HUES6 (cell line): ENCODE data around the gene TULP4.
"Not testable (repeated sequence)": the region's sequence is repeated elsewhere in the genome, so short reads cannot be mapped to it uniquely, and the experiment has no call there.

ENCODE experiments used
- H3K27ac ChIP-seq: 2 replicates; pipeline ENCODE4 v1.7.0; 2013; ENCODE audit warnings: low read depth, mild to moderate bottlenecking, low read length, inconsistent platforms
- H3K27me3 ChIP-seq: 2 replicates; pipeline ENCODE4 v1.6.1; 2013; ENCODE audit warnings: low read length; ENCODE audit not compliant: control insufficient read depth, insufficient read depth
- H3K36me3 ChIP-seq: 2 replicates; pipeline ENCODE4 v1.6.1; 2013; ENCODE audit warnings: low read length; ENCODE audit not compliant: control insufficient read depth, insufficient read depth
- H3K4me1 ChIP-seq: 2 replicates; pipeline ENCODE4 v1.6.1; 2013; ENCODE audit warnings: low read length; ENCODE audit not compliant: control insufficient read depth, insufficient read depth
- H3K4me3 ChIP-seq: 2 replicates; pipeline ENCODE4 v1.5.1; 2013; ENCODE audit warnings: low read depth, low read length
- H3K9ac ChIP-seq: one replicate; pipeline ENCODE4 v1.6.1; 2013; ENCODE audit warnings: mild to moderate bottlenecking, low read length
- H3K9me3 ChIP-seq: 2 replicates; pipeline ENCODE4 v1.6.1; 2013; ENCODE audit warnings: low read depth, low read length; ENCODE audit not compliant: control insufficient read depth, insufficient read depth

The TULP4 gene

DNA sequence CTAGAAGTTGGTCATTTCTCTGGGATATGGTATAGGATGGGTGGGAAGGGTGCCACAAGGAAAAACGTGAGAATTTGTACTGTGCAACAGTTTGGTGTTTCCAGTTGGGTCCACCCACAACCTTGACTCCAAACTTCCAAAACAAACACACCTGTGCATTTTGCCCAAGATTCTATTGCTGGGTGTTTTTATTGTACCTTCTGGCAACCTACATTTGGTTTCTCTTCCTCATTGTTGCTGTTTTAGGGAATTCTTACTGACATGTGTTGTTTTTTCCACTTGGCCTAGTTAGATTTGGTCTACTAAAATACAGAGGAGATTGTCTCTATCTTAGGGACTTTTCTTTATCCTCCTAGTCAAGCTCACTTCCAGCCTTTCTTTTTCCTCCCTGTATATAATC is 16.7 kb downstream of the TULP4 start:
- H3K9me3 ChIP-seq, result peaks cover 23% of the 10 kb centered on the region
- H3K4me1 ChIP-seq, result peaks cover 7% of the 10 kb centered on the region; the same call in 1 of the 2 replicates
- no peaks in the 10 kb centered on the region for H3K27me3 ChIP-seq
- no peak overlapping the region for H3K27ac ChIP-seq
- no peaks in the 10 kb centered on the region for H3K36me3 ChIP-seq
- no peak overlapping the region for H3K4me3 ChIP-seq
- H3K9ac ChIP-seq, result no peak overlapping the region

DNA sequence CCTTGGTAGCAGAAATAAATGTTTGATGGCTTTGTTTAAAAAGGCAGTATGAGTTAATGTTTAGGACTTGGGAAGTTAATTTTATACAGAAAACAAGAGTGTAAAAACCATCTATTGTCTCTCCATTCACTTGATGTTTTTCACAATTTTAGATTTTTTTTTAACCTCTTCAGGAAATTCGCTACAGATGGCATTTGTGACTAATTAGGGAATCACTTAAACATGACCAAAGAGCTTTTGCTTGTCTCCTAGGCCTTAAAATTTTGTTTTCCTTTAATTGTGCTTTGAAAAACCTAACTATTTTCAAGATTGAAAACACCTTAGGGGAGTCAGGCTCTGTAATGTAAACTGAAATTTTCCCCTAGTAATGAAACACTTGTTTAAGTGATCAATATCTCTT is 17.3 kb downstream of the TULP4 start:
- no peak overlapping the region for H3K4me3 ChIP-seq
- H3K27ac ChIP-seq, result no peak overlapping the region
- peaks cover 23% of the 10 kb centered on the region for H3K9me3 ChIP-seq
- no peaks in the 10 kb centered on the region for H3K27me3 ChIP-seq
- H3K4me1 ChIP-seq, result peaks cover 7% of the 10 kb centered on the region; the same call in 1 of the 2 replicates
- H3K36me3 ChIP-seq, result no peaks in the 10 kb centered on the region
- no peak overlapping the region for H3K9ac ChIP-seq

DNA sequence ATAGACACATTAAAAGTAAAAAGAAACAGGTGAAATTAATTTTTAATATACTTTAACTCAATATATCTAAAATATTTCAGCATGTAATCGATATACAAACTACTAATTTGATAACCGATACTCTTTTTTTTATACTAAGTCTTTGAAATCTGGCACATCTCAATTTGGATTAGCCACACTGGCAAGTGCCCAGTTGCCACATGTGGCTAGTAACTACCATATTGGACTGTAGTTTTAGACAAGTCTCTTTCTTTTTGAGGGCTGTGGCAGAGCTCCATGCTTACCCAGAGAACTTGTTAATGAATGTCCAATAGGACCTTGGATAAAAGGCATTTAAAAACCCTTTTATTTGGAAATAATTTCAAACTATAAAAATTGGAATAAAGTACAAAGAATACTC is 17.8 kb downstream of the TULP4 start:
- H3K9me3 ChIP-seq, result peaks cover 23% of the 10 kb centered on the region
- H3K4me1 ChIP-seq, result peaks cover 7% of the 10 kb centered on the region; the same call in 1 of the 2 replicates
- no peak overlapping the region for H3K27ac ChIP-seq
- no peaks in the 10 kb centered on the region for H3K27me3 ChIP-seq
- H3K4me3 ChIP-seq, result no peak overlapping the region
- no peaks in the 10 kb centered on the region for H3K36me3 ChIP-seq
- no peak overlapping the region for H3K9ac ChIP-seq

DNA sequence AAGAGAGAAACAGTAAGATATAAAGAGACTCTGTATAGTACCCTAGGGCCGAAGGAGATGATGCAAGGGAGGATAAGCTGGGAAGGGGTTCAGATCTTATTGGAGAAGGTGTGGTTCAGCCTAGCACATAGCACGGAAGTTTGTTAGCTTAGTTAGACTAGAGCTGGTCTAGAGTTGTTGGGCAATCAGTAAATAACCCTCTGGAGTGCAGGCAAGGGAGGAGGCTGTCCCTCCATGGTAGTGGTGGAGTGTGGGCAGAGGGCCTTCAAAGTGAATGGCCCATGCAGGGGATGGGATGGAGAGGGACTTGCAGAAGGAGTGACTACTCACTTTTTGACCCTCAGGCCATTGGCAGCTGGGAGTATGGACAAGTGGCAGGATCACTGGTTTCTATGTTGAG is 20.0 kb downstream of the TULP4 start:
- Histone ChIP-seq H3K27me3 (no peaks in the 10 kb centered on the region), H3K36me3 (0 out of 2 replicates have a peak, but pooled peaks cover under 1% of the 10 kb centered on the region), H3K4me1 (peaks cover 7% of the 10 kb centered on the region; the same call in 1 of the 2 replicates), H3K9ac (no peak overlapping the region), H3K4me3 (no peak overlapping the region), H3K9me3 (peaks cover 24% of the 10 kb centered on the region), H3K27ac (no peak overlapping the region)

DNA sequence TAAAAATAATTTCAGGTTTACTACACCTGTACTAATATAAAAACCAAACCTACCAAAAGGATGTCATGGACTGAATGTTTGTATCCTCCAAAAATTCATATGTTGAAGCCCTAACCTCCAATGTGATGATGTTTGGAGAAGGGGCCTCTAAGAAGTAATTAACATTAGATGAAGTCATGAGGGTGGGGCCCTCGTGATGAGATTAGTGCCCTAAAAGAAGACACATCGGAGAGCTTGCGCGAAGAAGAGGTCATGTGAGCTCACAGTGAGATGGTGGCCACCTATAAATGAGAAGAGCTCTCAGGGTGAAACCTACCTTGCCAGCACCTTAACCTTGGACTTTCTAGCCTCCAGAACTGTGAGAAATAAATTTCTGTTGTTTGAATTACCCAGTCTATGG is 20.8 kb downstream of the TULP4 start:
- Histone ChIP-seq H3K27me3 (no peaks in the 10 kb centered on the region), H3K9me3 (peaks cover 30% of the 10 kb centered on the region), H3K4me3 (no peak overlapping the region), H3K9ac (no peak overlapping the region), H3K36me3 (peaks cover 8% of the 10 kb centered on the region; the same call in 1 of the 2 replicates), H3K4me1 (peaks cover 6% of the 10 kb centered on the region; the same call in 1 of the 2 replicates), H3K27ac (no peak overlapping the region)

DNA sequence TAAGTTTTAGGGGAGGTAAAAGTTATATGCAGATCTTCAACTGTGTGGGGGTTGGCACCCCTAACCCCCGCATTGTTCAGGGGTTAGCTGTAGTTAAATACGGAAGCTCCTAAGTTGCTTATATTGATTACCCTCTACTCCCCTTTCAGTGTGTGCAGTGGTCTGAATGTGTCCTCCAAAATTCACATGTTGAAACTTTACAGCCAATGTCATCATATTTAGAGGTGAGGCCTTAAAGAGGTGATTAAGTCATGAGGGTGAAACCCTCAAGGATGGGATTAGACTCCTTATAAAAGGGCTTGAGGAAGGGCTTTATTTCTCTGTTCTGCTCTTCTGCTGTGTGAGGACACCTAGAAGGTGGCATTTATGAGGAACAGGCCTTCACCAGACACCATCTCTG is 22.3 kb downstream of the TULP4 start:
- H3K27me3 ChIP-seq, result no peaks in the 10 kb centered on the region
- H3K4me1 ChIP-seq, result peaks cover 6% of the 10 kb centered on the region; the same call in 1 of the 2 replicates
- H3K9ac ChIP-seq, result no peak overlapping the region
- no peak overlapping the region for H3K4me3 ChIP-seq
- no peak overlapping the region for H3K27ac ChIP-seq
- H3K36me3 ChIP-seq, result peaks cover 12% of the 10 kb centered on the region; the same call in 1 of the 2 replicates
- peaks cover 35% of the 10 kb centered on the region for H3K9me3 ChIP-seq

DNA sequence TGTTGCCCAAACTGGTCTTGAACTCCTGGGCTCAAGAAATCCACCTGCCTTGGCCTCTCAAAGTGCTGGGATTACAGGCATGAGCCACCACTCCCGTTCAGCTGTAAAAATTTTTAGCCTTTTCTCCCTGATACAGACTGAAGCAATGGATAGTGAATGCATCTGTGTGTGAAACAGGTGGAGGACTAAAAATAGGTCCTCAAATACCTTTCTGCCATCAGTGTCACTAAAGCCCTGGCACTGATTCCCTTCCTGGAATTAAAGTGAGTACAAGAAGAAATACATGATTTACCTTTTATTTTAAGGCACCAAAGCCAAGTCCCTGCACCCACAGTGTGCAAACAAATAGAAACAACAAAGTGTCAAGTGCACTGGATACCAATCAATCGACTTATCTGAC is 25.1 kb downstream of the TULP4 start:
- no peaks in the 10 kb centered on the region for H3K27me3 ChIP-seq
- H3K9ac ChIP-seq, result no peak overlapping the region
- peaks cover 45% of the 10 kb centered on the region for H3K9me3 ChIP-seq
- H3K36me3 ChIP-seq, result peaks cover 18% of the 10 kb centered on the region; the same call in 1 of the 2 replicates
- no peak overlapping the region for H3K4me3 ChIP-seq
- H3K4me1 ChIP-seq, result peaks cover 6% of the 10 kb centered on the region; the same call in 1 of the 2 replicates
- no peak overlapping the region for H3K27ac ChIP-seq

DNA sequence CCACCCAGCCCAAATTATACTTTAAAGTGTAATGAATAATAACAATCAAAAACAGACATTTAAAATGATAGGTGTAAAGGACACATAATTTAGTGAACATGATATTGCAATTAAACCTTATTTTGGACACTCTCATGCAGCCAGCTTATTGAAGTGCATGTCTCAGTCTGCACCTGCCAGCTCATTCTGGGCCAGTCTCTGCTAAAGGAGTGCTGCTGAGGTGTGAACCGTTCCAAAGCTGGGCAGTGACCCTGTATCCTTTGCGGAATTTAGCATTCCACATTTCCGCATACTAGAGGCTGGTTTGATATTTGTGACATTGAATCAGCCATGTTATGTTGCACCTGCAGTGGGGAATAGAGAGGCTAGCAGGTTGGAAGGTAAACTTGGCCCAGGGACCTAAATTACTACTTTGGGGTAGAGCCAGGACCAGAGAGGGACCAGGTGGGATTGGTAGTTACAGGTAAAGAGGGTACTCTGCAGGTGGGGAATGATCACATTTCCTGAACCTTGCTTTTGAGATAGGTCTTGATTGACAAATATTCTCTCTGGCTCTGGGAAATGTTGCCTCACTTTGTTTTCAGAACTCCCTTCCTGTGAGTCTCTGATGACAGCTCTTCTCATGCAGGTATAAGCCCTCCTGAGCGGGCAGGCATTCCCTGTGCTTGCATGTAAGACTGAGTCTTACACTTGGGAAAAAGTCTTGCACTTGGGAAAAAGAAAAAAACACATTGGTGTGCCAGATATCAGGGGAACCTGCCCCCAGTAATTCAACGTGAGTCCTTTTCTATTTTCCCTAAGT is 26.2 kb downstream of the TULP4 start:
- Histone ChIP-seq H3K9ac (no peak overlapping the region), H3K4me3 (no peak overlapping the region), H3K27me3 (no peaks in the 10 kb centered on the region), H3K9me3 (peaks cover 42% of the 10 kb centered on the region), H3K36me3 (peaks cover 18% of the 10 kb centered on the region; the same call in 1 of the 2 replicates), H3K27ac (no peak overlapping the region), H3K4me1 (peaks cover 6% of the 10 kb centered on the region; the same call in 1 of the 2 replicates)

DNA sequence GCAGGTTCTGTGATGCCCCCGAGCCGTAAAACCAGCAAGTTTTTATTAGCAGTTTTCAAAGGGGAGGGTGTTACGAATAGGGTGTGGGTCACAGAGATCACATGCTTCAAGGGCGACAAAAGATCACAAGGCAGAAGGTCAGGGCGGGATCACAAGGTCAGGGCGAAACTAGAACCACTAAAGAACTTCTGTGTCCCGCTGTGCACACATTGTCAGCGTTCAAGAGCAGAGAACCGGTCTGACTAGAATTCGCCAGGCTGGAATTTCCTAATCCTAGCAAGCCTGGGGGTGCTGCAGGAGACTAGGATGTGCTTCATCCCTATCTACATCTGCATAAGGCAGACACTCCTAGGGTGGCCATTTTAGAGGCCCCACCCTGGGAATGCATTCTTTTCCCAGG is 26.9 kb downstream of the TULP4 start:
- peaks cover 44% of the 10 kb centered on the region for H3K9me3 ChIP-seq
- H3K27ac ChIP-seq, H3K27me3 ChIP-seq, H3K4me3 ChIP-seq, H3K4me1 ChIP-seq, H3K9ac ChIP-seq: not testable (repeated sequence)
- peaks cover 18% of the 10 kb centered on the region; the same call in 1 of the 2 replicates for H3K36me3 ChIP-seq

DNA sequence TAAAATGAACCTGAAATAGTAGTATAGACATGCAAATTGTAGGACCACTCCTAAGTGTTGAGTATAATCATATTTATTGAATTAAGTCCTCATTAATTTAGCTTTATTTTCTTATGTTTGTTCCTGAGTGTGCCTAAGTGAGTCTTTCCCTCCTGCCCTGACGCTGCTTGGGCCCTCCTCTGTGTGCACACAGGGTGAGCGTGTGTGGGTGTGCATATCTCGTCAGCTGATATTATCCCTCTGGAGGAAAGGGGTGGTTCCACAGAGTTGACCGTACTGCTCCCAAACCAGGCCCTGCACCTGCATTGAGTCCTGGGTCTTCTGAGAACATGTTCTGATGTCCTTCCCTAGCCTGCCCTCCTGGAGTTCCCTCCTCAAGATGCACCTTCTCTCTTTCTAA is 28.0 kb downstream of the TULP4 start:
- Histone ChIP-seq H3K4me1 (peaks cover 6% of the 10 kb centered on the region; the same call in 1 of the 2 replicates), H3K36me3 (peaks cover 20% of the 10 kb centered on the region; the same call in 1 of the 2 replicates), H3K9me3 (peaks cover 54% of the 10 kb centered on the region), H3K27me3 (no peaks in the 10 kb centered on the region), H3K9ac (no peak overlapping the region), H3K4me3 (no peak overlapping the region), H3K27ac (no peak overlapping the region)

DNA sequence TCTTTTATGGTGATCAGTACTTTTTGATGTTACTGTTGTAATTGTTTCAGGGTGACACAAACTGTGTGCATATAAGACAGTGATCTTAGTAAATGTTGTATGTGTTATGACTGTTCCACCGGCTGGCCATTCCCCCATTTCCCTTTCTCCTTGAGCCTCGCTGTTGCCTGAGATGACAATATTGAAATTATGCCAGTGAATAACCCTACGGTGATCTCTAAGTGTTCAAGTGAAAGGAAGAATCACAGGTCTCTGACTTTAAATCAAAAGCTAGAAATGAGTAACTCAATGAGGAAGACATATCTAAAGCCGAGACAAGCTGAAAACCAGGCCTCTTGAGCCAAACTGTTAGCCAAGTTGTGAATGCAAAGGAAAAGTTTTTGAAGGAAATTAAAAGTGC is 32.3 kb downstream of the TULP4 start:
- no peaks in the 10 kb centered on the region for H3K27me3 ChIP-seq
- H3K4me3 ChIP-seq, result no peak overlapping the region
- H3K27ac ChIP-seq, result no peak overlapping the region
- H3K9ac ChIP-seq, result no peak overlapping the region
- peaks cover 69% of the 10 kb centered on the region for H3K9me3 ChIP-seq
- H3K4me1 ChIP-seq, result no peaks in the 10 kb centered on the region; the same call in 1 of the 2 replicates
- peaks cover 19% of the 10 kb centered on the region for H3K36me3 ChIP-seq
